Osteocyte (in vitro differentiated cells): ENCODE results near the gene SCN11A. TPM values are rescaled to one million over a fixed set of nuclear protein-coding genes. Genes with fewer than 3 reads are reported as not detected.

Source experiments
- DNase-seq: peaks from one replicate; pipeline ENCODE4 v3.0.0; 2021; ENCODE audit warnings: mixed read lengths; ENCODE audit not compliant: unreplicated experiment; ENCODE audit errors: extremely low spot score
- H3K27ac Mint-ChIP-seq: one replicate; pipeline ENCODE4 v1.8.0; 2021; ENCODE audit warnings: mild to moderate bottlenecking, mixed read lengths; ENCODE audit not compliant: unreplicated experiment
- H3K27me3 Mint-ChIP-seq: one replicate; pipeline ENCODE4 v1.8.0; 2021; ENCODE audit warnings: mixed read lengths; ENCODE audit not compliant: unreplicated experiment
- H3K36me3 Mint-ChIP-seq: one replicate; pipeline ENCODE4 v1.8.0; 2021; ENCODE audit warnings: mixed read lengths; ENCODE audit not compliant: unreplicated experiment
- H3K4me1 Mint-ChIP-seq: one replicate; pipeline ENCODE4 v1.8.0; 2021; ENCODE audit warnings: mixed read lengths; ENCODE audit not compliant: unreplicated experiment
- H3K4me3 Mint-ChIP-seq: one replicate; pipeline ENCODE4 v1.8.0; 2021; ENCODE audit warnings: mild to moderate bottlenecking, moderate library complexity, mixed read lengths; ENCODE audit not compliant: unreplicated experiment
- H3K9me3 Mint-ChIP-seq: one replicate; pipeline ENCODE4 v1.8.0; 2021; ENCODE audit warnings: mixed read lengths; ENCODE audit not compliant: unreplicated experiment
- total RNA-seq: library from RNA; stranded (reverse); gene quantifications from 2 replicates; pipeline ENCODE4 v1.2.1, GENCODE V29; 2021
- TF ChIP-seq, protein P1 (sequence below): fragments of 200-600 bp; sonication (generic); IDR thresholded peaks from 2 replicates; pipeline ENCODE4 v1.5.0; 2021; ENCODE audit warnings: antibody characterized with exemption, mild to moderate bottlenecking, moderate library complexity

Gene SCN11A
- total RNA-seq, 1 donor from 2014 or later, result 0.08 TPM

DNA sequence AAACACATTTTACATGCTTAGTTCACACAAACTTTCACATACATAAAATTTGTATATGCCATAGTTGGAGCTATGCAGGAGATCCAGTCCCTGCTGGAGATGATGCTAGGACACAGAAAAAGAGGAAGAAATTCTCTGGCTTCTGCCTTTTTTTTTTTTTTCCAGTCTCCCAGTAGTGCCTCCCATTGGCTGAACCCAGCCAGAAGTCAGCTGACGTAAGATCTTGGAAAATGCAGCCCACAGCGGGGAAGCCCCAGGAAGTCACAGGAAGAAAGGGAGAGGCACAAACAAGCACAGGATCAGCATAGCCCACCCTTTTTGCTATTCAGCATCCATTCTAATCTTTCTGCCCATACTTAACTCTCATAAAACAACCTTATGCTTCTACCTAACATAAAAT, 38.5 kb downstream of the SCN11A start:
- Mint-ChIP-seq H3K27me3 (peaks cover 29% of the 10 kb centered on the region), H3K9me3 (no peaks in the 10 kb centered on the region), H3K4me1 (no peaks in the 10 kb centered on the region), H3K4me3 (no peak overlapping the region), H3K27ac (no peak overlapping the region), H3K36me3 (no peaks in the 10 kb centered on the region)
- no peak for DNase-seq
- TF ChIP-seq, protein P1, sequence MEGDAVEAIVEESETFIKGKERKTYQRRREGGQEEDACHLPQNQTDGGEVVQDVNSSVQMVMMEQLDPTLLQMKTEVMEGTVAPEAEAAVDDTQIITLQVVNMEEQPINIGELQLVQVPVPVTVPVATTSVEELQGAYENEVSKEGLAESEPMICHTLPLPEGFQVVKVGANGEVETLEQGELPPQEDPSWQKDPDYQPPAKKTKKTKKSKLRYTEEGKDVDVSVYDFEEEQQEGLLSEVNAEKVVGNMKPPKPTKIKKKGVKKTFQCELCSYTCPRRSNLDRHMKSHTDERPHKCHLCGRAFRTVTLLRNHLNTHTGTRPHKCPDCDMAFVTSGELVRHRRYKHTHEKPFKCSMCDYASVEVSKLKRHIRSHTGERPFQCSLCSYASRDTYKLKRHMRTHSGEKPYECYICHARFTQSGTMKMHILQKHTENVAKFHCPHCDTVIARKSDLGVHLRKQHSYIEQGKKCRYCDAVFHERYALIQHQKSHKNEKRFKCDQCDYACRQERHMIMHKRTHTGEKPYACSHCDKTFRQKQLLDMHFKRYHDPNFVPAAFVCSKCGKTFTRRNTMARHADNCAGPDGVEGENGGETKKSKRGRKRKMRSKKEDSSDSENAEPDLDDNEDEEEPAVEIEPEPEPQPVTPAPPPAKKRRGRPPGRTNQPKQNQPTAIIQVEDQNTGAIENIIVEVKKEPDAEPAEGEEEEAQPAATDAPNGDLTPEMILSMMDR, result no peak

DNA sequence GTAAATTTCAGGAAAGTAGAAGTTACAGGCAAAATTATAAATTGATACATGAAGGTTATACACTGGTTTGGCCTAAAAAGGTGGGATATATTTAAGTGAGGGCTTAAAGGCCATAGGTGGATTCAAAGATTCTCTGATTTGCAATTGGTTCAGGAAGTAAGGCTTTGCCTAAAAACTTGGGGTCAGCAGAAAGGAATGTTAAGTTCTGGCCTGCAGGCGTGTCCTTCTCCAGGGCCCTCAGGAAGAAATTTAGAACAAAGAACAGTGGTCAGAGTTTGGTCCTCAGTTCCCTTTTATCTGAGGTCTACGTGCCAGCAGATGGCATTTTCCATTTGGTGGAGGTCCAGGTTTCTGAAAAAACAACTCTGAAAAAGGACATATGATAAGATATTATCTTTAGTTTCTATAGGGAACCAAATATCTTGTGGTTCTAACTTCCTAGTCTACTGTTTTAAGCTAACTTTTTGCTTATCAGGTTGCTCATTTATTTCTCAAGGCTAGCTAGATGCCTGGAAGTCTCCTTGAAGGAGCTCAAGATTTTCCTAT, 40.5 kb downstream of the SCN11A start:
- DNase-seq, result no peak
- TF ChIP-seq, protein P1, result no peak
- peaks cover 21% of the 10 kb centered on the region for H3K27me3 Mint-ChIP-seq
- H3K36me3 Mint-ChIP-seq, result no peaks in the 10 kb centered on the region
- H3K4me3 Mint-ChIP-seq, result no peak overlapping the region
- H3K27ac Mint-ChIP-seq, result no peak overlapping the region
- H3K4me1 Mint-ChIP-seq, result no peaks in the 10 kb centered on the region
- no peaks in the 10 kb centered on the region for H3K9me3 Mint-ChIP-seq

DNA sequence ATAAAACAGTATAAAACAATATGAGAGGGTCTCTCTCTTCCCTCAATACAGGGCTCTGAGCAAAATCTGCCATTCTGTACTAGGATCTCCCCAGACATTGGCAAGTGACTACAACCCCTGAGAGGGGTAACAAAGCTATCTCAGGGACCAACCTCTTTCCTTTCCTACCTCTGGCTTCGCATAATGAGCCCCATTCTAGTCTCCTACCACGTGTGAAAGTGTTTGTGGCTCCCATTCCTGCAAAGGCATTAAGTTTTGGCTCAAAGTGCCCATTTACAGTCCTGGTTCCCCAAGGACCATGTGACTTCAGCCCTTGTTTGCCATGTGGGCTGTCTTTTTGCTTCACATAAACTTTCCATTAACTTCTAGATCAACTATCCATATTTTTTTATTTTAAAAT, 46.4 kb downstream of the SCN11A start:
- Mint-ChIP-seq H3K9me3 (no peaks in the 10 kb centered on the region), H3K27ac (no peak overlapping the region), H3K4me1 (no peaks in the 10 kb centered on the region), H3K4me3 (no peak overlapping the region), H3K36me3 (no peaks in the 10 kb centered on the region), H3K27me3 (peaks cover 28% of the 10 kb centered on the region)
- TF ChIP-seq, protein P1, result no peak
- no peak for DNase-seq

Other genes starting within 250 kb of the SCN11A start
- gene SCN10A, start 235.7 kb downstream of the SCN11A start, total RNA-seq, result not detected in 2 replicates
- 44.5 and 45.4 TPM in 2 replicates for gene WDR48, start 72 bp upstream of the SCN11A start, total RNA-seq
- 54.3 and 62.1 TPM in 2 replicates for gene GORASP1, start 55.7 kb upstream of the SCN11A start, total RNA-seq
- gene TTC21A, start 55.7 kb upstream of the SCN11A start, total RNA-seq, result 8.7 and 10.3 TPM in 2 replicates
- 12.8 and 15.1 TPM in 2 replicates for gene CSRNP1, start 101.6 kb upstream of the SCN11A start, total RNA-seq
- gene XIRP1, start 140.7 kb upstream of the SCN11A start, total RNA-seq, result not detected in 2 replicates
- not detected in 2 replicates for gene CX3CR1, start 228.1 kb upstream of the SCN11A start, total RNA-seq